ENCODE measurements around the gene GAL.

DNA sequence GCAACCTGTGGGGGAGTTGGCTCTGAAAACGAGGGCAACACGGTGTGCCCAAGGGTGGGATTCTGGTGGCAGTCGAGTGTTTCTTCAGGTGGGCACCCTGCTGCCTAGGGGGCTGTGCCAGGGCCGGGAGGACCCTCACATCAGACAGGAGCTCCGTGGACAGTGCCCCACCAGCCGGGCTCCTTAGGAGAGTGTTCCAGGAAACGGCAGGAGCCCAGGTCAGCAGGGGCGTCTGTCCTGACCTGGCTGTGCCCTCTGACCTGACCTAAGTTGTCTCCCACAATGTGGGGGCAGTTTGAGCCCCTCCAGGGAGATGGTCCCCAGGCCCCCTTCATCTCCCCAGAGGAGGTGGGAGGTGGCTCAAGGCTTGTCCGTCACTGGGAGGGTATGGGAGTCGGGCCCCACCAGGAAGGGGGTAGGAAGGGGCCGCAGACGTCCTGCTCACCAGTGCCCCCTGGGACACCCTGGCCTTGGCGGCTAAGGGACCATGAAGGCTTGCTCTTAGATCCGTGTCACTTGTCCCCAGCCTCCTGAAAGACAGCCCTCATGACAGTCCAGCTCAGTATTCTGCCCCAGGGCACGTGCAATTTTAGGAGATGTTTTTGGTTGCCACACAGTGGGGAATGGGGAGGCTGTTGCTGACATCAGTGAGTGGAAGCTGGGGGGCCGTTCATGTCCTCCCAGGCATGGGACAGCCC lies 32.2 kb upstream of the GAL start:
- no peak for TF ChIP-seq REST (IDR thresholded peaks at IDR 0.05; ENCODE audit: insufficient read depth in 1 of 2, low read depth in 2 of 2, low read length in 2 of 2)
- no peak for TF ChIP-seq SIN3A (IDR thresholded peaks at IDR 0.05; ENCODE audit: borderline replicate concordance, insufficient read depth, low read length)
